KMS-11 (cell line): ENCODE data around the gene KIF26B.

Experiments
- H2AFZ ChIP-seq: fragments of 200-600 bp; sonication (generic); 2 replicates; pipeline ENCODE4 v1.6.1; 2016; ENCODE audit warnings: antibody characterized with exemption, mixed run types, low read depth
- H3K27ac ChIP-seq: fragments of 200-600 bp; sonication (generic); 2 replicates; pipeline ENCODE4 v1.6.1; 2016; ENCODE audit warnings: mild to moderate bottlenecking, mixed run types
- H3K27me3 ChIP-seq: fragments of 200-600 bp; sonication (generic); 2 replicates; pipeline ENCODE4 v1.6.1; 2017; ENCODE audit warnings: mild to moderate bottlenecking, low read depth, mixed run types, moderate library complexity; ENCODE audit not compliant: insufficient read depth
- H3K36me3 ChIP-seq: fragments of 200-600 bp; sonication (generic); 2 replicates; pipeline ENCODE4 v1.6.1; 2017; ENCODE audit warnings: mild to moderate bottlenecking, mixed run types; ENCODE audit not compliant: insufficient read depth
- H3K4me1 ChIP-seq: fragments of 200-600 bp; sonication (generic); 2 replicates; pipeline ENCODE4 v1.6.1; 2016; ENCODE audit warnings: mild to moderate bottlenecking, low read depth, mixed run types; ENCODE audit not compliant: poor library complexity, severe bottlenecking
- H3K4me2 ChIP-seq: fragments of 200-600 bp; sonication (generic); 2 replicates; pipeline ENCODE4 v1.7.0; 2016; ENCODE audit warnings: mild to moderate bottlenecking, mixed run types
- H3K4me3 ChIP-seq: fragments of 200-600 bp; sonication (generic); IDR thresholded peaks from 2 replicates; pipeline ENCODE4 v1.6.1; 2017; ENCODE audit warnings: low read depth, low read length, mixed read lengths; ENCODE audit not compliant: insufficient read depth
- H3K79me2 ChIP-seq: fragments of 200-600 bp; sonication (generic); 2 replicates; pipeline ENCODE4 v1.6.1; 2016; ENCODE audit warnings: low read depth, mixed run types; ENCODE audit not compliant: insufficient read depth
- H3K9ac ChIP-seq: fragments of 200-600 bp; sonication (generic); 2 replicates; pipeline ENCODE4 v1.6.1; 2016; ENCODE audit warnings: mild to moderate bottlenecking, mixed run types
- H4K20me1 ChIP-seq: fragments of 200-600 bp; sonication (generic); 2 replicates; pipeline ENCODE4 v1.6.1; 2016; ENCODE audit warnings: mild to moderate bottlenecking, mixed run types; ENCODE audit not compliant: insufficient read depth
- TF ChIP-seq, protein P1 (sequence below): fragments of 200-600 bp; sonication (generic); conservative IDR thresholded peaks from 2 replicates; pipeline ENCODE4 v1.6.1; 2017; ENCODE audit warnings: low read depth, mild to moderate bottlenecking, antibody characterized with exemption, low read length, moderate library complexity, mixed read lengths

The KIF26B gene

DNA sequence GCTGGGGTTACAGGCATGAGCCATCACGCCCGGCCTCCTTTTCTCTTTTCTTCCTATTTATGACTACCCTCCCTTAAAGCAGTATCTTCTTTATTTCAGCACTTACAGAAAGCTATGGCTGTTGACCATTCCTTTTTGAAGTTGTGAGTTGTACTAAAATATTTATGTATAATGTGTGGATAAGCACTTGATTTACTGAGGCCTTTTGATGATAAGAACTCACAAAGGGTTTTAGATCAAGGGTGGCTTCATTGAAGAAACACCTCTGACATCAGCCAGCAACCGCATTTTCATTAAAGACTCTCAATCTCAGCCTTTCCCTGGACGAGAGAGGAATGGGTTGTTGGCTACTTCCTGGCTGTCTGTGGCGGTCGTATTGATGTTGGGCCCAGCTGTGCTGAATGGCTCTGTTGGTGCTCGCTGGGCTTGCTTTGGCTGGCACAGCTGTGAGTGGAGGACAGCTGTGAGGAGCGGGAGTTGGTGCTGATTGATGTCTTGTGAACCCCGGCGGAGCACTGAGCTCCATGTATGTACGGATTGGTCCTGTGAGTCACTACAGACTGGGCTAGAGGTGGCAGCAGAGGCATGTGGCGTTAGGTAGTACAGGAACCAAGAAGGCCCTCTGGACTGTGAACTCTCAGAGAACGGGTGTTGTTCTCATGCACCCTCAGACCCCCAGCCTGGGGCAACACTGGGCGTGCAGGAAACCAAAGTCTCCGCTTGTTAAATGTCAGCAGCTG is 208.8 kb downstream of the KIF26B start:
- no peak overlapping the region for H3K9ac ChIP-seq
- H3K4me2 ChIP-seq = no peak overlapping the region
- no peak overlapping the region for H3K4me3 ChIP-seq
- H3K27ac ChIP-seq = no peak overlapping the region
- no peaks in the 10 kb centered on the region for H3K4me1 ChIP-seq
- H3K27me3 ChIP-seq = no peaks in the 10 kb centered on the region
- H2AFZ ChIP-seq = no peak overlapping the region
- H3K36me3 ChIP-seq = no peaks in the 10 kb centered on the region
- no peaks in the 10 kb centered on the region for H3K79me2 ChIP-seq
- no peaks in the 10 kb centered on the region for H4K20me1 ChIP-seq
- TF ChIP-seq, protein P1, sequence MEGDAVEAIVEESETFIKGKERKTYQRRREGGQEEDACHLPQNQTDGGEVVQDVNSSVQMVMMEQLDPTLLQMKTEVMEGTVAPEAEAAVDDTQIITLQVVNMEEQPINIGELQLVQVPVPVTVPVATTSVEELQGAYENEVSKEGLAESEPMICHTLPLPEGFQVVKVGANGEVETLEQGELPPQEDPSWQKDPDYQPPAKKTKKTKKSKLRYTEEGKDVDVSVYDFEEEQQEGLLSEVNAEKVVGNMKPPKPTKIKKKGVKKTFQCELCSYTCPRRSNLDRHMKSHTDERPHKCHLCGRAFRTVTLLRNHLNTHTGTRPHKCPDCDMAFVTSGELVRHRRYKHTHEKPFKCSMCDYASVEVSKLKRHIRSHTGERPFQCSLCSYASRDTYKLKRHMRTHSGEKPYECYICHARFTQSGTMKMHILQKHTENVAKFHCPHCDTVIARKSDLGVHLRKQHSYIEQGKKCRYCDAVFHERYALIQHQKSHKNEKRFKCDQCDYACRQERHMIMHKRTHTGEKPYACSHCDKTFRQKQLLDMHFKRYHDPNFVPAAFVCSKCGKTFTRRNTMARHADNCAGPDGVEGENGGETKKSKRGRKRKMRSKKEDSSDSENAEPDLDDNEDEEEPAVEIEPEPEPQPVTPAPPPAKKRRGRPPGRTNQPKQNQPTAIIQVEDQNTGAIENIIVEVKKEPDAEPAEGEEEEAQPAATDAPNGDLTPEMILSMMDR = no peak

DNA sequence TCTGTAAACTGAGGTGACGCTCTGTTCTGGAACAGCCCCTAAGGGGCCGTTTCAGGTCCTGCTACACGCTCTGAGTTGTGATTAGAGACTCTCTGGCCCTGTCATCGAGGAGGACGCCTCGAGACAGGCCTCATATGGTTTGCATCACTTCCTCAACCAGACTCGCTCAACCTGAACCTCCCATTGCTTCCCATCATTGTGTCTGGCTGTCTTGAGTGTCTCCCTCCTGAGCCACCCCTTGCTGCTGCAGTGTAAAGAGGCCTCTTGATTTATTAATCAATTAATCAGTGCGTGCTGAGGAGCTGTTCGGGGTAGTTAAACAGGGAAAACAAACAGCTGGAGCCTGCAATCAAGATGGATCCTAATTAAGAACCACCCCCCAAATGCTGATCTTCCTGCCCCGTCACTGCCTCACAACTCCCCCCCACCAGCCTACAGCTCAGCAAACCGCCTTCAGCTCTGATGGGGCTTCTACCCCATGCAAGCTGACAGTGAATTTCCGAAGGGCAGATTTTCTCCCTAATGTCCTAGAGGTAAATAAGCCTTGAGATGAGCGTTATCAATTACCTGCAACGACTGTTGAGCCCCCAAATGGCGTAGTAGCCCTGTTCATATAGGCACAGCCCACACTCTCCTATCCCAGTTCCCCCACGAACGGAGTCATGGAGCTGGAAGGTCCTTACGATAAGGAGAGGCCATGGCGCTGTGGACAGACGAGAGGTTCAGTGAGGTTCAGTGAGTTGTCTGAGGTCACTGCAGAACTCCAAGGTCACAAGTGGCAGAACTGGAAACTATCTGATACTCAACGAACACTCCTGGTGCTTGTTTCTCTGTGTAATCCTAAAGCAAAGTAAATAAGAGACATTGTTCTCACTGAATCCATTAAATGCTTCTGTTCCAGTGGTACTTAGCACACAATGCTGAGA is 210.6 kb downstream of the KIF26B start:
- Histone ChIP-seq H3K4me1 (no peaks in the 10 kb centered on the region), H3K27ac (no peak overlapping the region), H3K4me2 (no peak overlapping the region), H3K4me3 (no peak overlapping the region), H4K20me1 (no peaks in the 10 kb centered on the region), H2AFZ (no peak overlapping the region), H3K9ac (no peak overlapping the region), H3K36me3 (no peaks in the 10 kb centered on the region), H3K79me2 (no peaks in the 10 kb centered on the region), H3K27me3 (no peaks in the 10 kb centered on the region)
- TF ChIP-seq, protein P1 = no peak

DNA sequence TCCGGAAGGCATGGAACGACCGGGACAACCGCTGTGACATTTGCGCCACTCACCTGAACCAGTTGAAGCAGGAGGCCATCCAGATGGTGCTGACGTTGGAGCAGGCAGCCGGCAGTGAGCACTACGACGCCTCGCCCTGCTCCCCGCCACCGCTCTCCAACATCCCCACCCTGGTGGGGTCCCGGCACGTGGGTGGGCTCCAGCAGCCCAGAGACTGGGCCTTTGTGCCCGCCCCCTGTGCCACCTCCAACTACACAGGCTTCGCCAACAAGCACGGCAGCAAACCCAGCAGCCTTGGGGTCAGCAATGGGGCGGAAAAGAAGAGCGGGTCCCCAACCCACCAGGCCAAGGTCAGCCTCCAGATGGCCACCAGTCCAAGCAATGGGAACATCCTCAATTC is 212.1 kb downstream of the KIF26B start:
- no peak overlapping the region for H2AFZ ChIP-seq
- no peaks in the 10 kb centered on the region for H3K4me1 ChIP-seq
- H3K79me2 ChIP-seq = no peaks in the 10 kb centered on the region
- H3K9ac ChIP-seq = no peak overlapping the region
- H4K20me1 ChIP-seq = no peaks in the 10 kb centered on the region
- no peaks in the 10 kb centered on the region for H3K27me3 ChIP-seq
- no peak overlapping the region for H3K4me3 ChIP-seq
- TF ChIP-seq, protein P1 = no peak
- H3K27ac ChIP-seq = no peak overlapping the region
- H3K36me3 ChIP-seq = no peaks in the 10 kb centered on the region
- no peak overlapping the region for H3K4me2 ChIP-seq

DNA sequence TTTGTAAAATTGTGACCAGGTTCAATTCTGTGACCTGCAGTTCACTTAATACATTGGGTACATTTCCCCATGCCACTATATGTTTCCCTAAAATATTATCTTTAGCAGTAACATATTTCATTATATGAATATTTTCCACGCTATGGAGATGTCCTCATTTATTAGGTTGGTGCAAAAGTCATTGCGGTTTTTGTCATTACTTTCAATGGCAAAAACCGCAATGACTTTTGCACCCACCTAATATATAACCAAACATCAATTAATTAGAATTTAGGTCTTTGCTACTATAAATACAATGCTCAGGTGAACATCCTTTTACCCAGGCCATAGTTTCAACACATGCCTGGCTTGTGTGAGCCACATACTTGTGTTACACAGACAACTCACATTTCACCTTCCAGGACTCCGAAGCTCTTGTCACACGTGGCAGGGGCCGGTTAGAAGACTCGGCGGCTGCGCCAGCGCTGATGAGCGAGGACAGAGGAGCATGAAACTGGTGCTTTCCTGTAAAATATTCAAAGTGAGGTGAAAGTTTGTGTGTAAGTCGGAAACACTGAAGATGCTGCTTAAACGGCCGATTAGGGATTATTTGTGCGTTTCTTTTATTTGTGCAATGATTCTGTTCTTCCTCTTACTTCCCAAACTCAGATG is 215.5 kb downstream of the KIF26B start:
- H3K4me3 ChIP-seq = no peak overlapping the region
- no peak overlapping the region for H3K4me2 ChIP-seq
- no peaks in the 10 kb centered on the region for H3K36me3 ChIP-seq
- no peak overlapping the region for H2AFZ ChIP-seq
- H3K79me2 ChIP-seq = no peaks in the 10 kb centered on the region
- no peaks in the 10 kb centered on the region for H4K20me1 ChIP-seq
- H3K27ac ChIP-seq = no peak overlapping the region
- TF ChIP-seq, protein P1 = no peak
- H3K4me1 ChIP-seq = no peaks in the 10 kb centered on the region
- no peak overlapping the region for H3K9ac ChIP-seq
- H3K27me3 ChIP-seq = no peaks in the 10 kb centered on the region
